Measurements from ENCODE around the gene NUDT1.
"Not testable (repeated sequence)": the region's sequence is repeated elsewhere in the genome, so short reads cannot be mapped to it uniquely, and the experiment has no call there.

NUDT1 gene

DNA sequence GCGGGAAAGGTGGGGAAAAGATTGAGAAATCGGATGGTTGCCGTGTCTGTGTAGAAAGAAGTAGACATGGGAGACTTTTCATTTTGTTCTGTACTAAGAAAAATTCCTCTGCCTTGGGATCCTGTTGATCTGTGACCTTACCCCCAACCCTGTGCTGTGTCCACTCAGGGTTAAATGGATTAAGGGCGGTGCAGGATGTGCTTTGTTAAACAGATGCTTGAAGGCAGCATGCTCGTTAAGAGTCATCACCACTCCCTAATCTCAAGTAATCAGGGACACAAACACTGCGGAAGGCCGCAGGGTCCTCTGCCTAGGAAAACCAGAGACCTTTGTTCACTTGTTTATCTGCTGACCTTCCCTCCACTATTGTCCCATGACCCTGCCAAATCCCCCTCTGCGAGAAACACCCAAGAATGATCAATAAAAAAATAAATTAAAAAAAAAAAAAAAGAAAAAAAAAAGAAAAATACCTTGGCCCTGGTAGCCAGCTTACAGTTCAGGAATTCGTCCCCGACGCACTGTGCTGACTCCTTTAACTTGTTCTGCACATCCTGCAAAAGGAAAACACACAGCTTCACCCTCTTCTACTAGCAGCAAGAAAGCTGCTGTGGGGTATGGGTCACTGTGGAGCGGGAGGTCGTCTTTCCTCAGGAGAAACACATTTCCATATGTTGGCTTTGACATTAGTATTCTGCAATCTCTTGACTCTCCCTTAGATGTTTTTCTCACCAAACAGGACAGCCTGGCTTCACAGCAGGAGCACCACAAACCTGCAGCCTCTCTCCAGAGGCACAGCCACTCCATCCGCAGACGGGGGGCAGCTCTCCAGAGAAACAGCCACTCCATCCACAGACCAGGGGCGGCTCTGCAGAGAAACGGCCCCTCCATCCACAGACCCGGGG lies 27.3 kb downstream of the NUDT1 start:
- not testable (repeated sequence) for DNase-seq (ENCODE audit: low read depth)

DNA sequence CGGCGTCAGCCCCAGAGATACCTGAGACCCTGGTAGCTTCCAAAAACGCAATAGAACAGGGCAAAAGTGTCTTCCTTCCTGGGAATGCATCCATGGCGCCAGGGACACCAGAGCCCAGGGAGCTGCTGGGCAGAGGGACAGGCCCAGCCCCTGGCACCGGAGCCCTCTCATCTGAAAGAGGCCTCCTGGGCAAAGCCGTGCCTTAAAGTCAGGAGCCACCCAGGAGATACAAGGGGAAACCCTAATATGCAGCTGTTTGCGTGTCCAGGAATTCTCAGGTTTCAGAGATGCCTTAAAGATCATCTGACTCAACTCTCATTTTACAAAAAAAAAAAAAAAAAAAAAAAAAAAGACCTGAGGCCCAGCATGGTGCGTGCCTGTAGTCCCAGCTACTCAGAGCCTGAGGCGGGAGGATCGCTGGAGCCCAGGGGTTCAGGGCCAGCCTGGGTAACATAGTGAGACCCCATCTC lies 28.0 kb downstream of the NUDT1 start:
- DNase-seq (ENCODE audit: low read depth): no peak

DNA sequence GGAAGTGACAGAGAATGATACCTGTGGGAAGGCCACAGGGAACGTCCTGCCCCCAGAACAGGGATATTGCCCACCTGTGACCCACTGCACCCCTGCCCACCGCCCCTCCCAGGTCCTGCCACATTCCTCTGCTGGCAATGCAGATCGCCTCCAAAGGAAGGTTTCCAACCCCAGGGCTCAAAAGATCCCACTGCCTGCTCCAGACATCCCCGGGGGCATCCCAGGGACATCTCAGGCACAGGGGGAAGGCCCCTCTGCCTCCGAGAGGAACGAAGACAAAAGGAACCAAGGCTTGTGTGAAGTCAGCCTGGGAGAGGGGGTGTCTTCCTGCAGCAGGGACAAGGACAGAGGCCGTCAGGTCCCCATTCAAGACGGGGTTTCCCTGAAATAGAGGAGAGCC lies 28.5 kb downstream of the NUDT1 start:
- no peak for DNase-seq (ENCODE audit: low read depth)

DNA sequence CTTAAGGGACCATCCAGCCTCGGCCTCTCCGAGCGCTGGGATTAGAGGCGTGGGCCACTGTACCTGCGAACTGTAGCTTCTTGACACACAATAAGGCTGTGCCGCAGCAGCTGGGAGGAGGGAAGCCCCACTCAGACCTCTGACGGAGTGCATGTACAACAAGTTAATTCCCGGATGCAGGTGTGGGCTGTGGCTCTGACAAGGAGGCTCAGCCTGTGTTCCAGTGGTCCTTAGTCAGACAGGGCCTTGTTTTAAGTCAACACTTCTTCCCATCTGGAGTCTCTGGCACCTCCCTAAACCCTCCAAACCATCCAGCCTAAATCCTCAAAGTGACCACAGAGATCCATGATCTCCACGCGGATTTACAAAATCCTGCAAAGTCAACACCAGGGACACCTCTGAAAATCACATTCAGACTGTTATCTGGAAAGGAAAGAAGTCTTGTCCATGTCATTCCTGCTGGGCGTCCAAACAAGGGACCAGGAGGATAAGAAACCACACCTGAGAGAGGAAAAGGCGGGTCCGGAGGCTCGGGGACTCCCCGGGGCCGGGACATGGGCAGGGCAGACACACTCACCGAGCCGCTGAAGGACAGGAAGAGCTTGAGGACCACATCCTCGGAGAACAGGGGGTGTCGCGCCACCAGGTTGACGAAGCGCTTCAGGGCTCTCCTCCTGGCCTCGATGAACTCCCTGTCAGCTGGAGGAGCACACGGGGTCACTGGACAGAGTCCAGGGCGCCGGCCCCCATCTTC lies 29.4 kb downstream of the NUDT1 start:
- no peak for DNase-seq (ENCODE audit: low read depth)

DNA sequence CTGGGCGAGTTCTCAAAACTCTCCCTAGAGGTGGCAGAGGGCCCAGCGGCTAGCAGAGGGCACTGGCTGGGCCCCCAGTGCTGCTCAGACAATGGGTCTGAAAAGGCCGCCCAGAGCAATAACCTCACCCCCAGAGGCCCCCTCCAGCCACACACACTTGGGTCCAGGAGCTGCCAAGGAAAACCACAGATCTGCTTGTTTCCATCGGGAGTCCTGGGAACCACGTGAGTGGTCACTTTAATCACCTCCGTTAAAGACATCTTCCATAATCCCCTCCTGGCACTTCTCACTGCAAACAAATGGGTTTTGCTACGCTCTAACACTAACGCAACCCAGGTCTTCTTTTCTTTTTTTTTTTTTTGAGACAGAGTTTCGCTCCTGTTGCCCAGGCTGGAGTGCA lies 30.0 kb downstream of the NUDT1 start:
- no peak for DNase-seq (ENCODE audit: low read depth)

DNA sequence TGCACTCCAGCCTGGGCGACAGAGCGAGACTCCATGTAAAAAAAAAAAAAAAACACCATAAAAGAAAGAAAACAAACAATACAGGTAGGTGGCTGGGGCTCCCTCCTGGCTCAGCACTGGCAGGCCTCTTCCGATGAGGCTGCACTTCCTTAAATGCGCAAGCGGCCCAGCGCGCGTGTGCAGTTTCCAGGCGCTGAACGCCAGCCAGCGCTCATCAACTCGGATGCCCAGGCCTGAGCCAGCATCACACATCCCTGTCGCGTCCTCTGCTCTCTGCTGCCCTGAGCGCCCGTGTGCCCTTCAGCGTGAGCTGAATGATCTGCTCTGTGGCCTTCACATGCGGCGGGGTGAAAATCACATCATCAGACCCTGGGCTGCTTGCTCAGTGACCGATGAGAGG lies 31.8 kb downstream of the NUDT1 start:
- no peak for DNase-seq (ENCODE audit: low read depth)

DNA sequence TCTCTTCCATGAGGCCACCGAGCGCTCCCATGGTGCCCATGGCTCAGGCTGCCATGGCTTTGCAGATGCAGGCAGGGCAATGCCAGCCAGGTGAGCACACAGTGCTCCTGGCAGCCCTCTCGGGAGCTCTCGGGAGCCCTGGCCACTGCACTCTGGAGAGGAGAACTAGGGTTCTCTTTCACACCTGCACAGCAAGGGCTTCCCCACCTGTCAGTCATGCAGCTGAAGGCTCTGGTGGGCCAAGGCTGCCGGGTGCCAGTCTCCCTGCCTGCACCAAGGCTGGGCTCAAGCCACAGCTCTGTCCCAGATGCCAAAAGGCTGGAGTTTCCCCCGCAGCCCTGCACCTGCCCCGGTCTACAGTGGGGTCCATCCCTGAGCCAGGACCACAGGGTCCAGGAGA lies 32.6 kb downstream of the NUDT1 start:
- DNase-seq (ENCODE audit: low read depth): no peak

DNA sequence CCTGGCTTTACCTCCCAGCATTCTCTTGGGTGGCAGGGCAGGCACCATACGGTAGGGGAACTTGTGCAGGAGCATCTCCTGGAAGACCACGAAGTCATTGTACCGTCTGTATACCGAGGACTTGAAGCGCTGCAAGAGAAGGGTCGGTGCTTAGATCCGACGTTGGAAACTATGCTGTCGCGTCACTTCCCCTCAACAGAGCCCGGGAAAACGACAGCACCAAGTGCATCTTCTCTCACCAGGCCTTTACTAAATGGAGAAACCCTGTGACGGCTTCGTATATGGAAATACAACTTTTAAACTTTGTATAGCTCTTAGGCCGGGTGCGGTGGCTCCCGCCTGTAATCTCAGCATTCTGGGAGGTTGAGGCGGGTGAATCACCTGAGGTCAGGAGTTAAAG lies 33.1 kb downstream of the NUDT1 start:
- no peak for DNase-seq (ENCODE audit: low read depth)

DNA sequence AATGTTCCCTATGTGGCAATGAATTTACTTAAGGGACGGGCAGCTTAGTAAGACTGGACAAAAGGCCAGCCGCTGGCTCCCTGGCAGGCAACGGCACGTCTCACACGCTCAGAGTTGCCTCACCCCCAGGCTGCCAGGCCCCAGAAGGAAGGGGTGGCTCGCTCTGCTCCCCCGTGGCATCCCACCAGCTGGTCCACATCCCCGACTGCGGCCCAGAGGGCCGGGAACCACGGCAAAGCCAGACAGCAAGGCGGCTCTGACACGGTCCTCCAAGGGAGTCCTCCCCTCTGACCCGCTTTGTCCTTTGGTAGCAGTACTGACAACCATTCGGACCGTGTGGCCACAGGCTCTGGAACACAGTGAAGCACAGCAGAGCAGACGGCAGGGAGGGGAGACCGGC lies 34.1 kb downstream of the NUDT1 start:
- no peak for DNase-seq (ENCODE audit: low read depth)

DNA sequence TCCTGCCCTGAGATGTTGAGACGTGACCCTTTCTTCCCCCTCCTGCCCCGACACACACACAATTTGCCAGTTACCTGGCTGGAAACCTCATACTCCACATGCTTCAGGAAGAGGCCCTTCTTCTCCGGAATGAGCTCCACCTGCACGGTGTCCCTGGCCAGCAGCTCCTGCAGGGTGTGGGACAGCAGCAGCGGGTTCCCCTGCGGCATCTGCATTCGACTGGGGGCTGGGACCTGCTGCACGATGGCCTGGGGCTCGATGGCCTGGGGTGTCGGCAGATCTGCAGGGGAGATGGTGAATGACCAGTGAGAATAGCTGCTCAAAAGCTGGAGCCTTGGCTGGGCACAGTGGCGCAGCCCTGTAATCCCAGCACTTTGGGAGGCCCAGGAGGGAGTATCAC lies 36.0 kb downstream of the NUDT1 start:
- no peak for DNase-seq (ENCODE audit: low read depth)

DNA sequence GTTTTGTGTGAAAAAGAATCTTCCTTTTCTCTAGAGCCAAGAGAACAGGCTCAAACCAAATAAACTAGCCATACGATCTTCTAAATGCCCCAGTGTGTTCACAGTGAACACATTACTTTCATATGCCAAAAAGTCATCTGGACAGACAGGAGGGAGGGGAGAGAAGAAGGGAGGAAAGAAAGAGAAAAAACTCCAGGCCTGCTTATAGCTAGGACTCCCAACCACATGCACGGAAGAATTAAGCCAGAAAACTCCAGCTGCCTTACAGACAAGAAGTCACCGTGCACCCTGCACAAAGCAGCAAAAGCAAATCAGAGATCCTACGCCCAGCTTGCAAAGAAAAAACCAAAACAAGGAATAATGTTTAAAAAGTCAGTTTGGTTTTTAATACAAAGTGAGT lies 37.9 kb downstream of the NUDT1 start:
- DNase-seq (ENCODE audit: low read depth): no peak

DNA sequence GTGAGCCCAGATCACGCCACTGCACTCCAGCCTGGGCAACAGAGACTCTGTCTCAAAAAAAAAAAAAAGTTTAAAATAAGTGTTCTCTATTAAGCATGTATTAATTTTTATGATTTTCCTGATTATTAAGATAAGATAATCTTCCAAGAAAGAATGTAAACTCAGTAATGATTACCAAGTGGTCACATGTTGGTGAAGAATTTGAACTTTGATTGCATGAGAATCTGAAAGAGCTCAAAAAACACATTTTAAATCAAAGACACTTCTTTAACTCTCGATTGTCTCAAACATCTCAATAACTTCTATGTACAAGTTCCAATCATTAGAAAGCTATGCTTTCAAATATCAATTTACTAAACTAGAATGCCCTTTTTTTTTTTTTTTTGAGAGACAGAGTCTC lies 38.4 kb downstream of the NUDT1 start:
- no peak for DNase-seq (ENCODE audit: low read depth)

DNA sequence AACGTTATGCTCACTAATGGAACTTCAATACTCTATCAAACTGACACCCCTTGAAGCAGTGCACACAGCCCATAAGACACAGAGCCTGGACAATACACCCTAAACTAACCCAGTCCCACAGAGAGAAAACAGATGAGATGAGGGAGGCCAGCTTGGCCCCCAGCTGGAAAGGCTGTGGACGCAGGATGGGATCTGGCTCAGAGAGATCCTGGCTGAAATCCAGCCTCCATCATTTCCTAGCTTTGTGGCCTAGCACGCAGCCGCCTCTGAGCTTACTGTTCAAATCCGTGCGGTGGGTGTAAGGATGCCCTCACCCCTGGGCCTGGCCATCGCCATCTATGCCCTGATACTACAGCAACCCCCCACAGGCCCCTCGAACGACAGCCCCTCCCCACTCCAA lies 39.5 kb downstream of the NUDT1 start:
- DNase-seq (ENCODE audit: low read depth): no peak

DNA sequence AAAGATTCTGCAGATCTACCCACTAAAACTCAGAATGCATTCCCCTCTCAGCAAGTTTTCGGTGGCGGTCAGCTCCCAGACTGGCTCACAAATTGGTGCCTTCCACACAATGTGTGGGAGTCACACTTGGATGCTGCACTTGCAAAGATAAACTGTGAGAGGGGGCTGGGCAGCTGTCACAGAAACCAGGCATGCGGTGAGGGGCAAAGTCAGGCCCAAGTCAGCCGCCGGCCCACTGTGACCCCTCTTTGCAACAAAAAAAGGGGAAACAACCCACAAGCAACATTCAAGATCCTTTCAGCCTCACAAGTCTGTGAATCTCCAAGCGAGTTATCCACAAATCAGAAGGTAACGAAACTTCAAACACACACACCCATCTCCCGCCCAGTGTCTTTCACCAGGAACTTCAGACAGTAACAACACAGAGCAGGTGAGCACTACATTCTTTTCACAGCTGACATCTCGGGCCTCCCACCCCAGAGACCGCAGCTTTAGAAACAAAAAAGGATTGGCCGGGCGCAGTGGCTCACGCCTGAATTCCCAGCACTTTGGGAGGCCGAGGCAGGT lies 40.2 kb downstream of the NUDT1 start:
- no peak for DNase-seq (ENCODE audit: low read depth)

DNA sequence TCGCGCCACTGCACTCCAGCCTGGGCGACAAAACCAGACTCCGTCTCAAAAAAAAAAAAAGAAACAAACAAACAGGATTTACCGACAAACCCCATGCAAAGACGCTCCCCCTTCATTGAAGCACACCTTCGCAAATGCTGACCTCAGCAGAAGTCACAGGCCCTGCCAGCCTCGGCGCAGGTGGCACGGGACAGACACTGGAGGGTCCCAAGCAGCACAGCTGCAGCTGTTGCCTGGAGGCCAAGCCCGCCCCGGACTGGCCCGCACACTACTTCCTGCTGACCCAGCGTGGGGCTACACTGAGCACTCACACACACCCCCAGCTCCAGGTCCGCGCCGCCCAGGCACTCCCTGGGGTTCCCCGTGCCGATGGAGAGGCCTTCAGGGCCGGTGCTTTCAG lies 41.0 kb downstream of the NUDT1 start:
- DNase-seq (ENCODE audit: low read depth): no peak

DNA sequence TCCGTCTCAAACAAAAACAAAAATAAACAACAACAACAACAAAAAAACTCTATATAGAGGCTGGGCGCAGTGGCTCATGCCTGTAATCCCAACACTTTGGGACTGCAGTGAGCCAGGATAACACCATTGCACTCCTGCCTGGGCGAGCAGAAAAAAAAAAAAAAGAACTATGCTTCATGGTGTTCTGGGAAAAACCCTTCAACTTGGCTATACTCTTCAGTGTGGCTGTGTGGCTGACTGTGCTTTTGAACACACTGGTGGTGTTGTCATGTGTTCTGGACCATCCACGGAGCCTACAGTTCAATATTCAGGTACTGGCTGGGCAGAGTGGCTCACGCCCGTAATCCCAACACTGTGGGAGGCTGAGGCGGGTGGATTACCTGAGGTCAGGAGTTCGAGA lies 45.7 kb downstream of the NUDT1 start:
- DNase-seq (ENCODE audit: low read depth): no peak

DNA sequence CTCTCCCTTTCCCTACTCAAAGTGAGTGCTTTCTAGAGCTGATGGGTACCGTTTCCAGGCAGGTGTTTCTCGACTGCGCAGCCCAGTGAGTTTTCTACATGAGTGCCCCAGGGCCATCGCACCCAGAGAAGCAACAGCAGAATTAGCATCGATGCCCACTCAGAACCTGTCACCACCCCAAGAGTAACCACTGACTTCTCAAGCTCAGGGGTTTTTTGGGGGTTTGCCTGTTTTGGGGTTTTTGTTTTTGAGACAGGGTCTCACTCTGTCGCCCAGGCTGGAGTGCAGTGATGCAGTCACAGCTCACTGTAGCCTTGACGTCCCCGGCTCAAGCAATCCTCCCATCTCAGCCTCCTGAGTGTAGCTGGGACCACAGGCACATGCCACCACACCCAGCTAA lies 46.5 kb downstream of the NUDT1 start:
- DNase-seq (ENCODE audit: low read depth): no peak

DNA sequence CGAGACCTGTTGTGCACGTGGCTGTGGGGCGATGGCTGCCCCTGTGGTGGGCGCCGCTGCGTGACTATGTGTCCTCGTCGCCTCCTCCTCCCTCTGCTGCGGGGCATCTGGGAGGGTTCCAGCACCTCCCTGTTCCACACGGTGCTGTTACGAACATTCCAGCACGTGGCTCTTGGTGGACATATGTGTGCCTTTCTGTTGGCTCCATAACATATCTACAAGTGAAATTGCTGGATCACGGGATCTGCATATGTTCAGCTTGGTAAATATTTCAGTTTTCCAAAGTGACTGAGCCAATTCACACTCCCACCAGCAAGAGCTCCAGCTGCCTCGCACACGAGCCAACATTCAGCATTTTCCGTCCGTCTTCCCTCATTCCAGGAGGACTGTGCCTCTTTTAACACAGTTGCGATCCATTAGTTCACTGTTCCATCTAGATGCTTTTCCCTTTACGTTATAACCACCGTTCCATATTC lies 47.1 kb downstream of the NUDT1 start:
- DNase-seq (ENCODE audit: low read depth): no peak

DNA sequence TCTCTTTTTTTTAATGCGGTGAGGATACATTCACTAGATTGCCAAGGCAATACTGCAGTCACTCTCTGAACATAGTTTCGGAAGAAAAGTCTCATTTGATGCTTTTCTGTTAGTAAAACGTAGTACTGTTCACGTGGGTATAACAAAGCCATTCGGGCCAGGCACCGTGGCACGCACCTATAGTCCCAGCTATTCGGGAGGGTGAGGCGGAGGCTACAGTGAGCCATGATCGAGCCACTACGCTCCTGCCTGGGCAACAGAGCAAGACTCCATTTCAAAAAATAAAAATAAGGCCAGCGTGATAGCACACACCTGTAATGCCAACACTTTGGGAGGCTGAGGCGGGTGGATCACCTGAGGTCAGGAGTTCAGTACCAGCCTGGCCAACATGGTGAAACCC lies 47.6 kb downstream of the NUDT1 start:
- DNase-seq (ENCODE audit: low read depth): no peak

DNA sequence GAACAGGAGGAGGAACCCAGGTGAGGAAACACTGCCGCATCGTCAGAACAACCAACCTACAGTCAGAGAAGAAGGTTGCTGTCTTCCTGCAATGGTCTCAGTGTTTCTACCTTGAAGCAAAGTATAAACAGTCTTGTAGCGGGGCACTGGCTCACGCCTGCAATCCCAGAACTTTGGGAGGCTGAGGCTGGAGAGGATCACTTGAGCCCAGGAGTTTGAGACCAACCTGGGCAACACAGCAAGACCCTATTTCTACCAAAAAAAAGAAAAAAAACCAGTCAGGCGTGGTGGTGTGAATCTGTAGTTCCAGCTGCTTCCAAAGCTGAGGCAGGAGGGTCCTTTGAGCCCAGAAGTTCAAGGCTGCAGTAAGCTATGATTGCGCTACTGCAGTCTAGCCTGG lies 48.9 kb downstream of the NUDT1 start:
- DNase-seq (ENCODE audit: low read depth): no peak

DNA sequence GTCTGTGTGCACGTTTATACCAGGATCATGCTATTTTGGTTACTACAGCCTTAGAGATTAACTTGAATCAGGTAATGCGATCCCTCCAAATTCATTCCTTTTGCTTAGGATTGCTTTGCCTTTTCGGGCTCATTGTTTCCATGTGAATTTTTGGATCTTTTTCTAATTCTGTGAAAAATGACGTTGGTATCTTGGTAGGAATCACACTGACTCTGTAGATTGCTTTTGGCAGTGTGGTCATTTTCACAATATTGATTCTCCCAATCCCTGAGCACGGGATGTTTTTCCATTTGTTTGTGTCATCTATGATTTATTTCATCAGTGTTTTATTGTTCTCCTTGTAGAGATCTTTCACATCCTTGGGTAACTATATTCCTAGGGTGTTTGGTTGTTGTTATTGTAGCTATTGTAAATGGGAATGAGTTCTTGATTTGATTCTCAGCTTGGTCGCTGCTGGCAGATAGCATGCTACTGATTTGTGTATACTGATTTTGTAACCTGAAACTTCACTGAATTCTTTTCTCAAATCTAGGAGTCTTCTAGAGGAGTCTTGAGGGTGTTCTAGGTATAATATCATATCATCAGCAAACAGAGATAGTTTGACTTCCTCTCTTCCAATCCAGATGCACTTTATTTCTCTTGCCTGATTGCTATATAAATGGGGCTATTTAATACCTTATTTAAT lies 54.1 kb downstream of the NUDT1 start:
- no peak for DNase-seq (ENCODE audit: low read depth)

DNA sequence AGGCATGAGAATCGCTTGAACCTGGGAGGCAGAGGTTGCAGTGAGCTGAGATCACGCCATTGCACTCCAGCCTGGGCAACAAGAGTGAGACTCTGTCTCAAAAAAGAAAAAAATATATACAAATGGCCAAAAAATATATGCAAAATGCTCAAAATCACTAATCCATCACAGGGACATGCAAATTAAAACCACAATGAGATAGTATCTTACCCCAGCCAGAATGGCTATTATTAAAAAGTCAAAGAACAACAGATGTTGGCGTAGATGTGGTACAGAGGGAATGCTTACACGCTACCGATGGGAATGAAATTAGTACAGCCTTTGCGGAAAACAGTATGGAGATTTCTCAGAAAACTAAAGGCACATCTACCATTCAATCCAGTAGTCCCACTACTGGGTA lies 54.8 kb downstream of the NUDT1 start:
- no peak for DNase-seq (ENCODE audit: low read depth)
